Upper lobe of right lung (tissue), 1 donor: Measurements from ENCODE around the gene GRWD1. TPM values are rescaled to one million over a fixed set of nuclear protein-coding genes. Genes with fewer than 3 reads are reported as not detected.

Experiments
- ATAC-seq: fragments of 200-7000 bp; cut with Tn5 transposase; one replicate; pipeline ENCODE4 v1.9.1; 2020; ENCODE audit warnings: mild to moderate bottlenecking, moderate library complexity
- DNase-seq: peaks from one replicate; pipeline ENCODE4 v3.0.0-alpha.2; 2020
- H3K27ac ChIP-seq: fragments of 200-600 bp; one replicate; pipeline ENCODE4 v1.8.0; 2022
- H3K27me3 ChIP-seq: fragments of 200-600 bp; one replicate; pipeline ENCODE4 v1.8.0; 2022; ENCODE audit warnings: mild to moderate bottlenecking
- H3K36me3 ChIP-seq: fragments of 200-600 bp; one replicate; pipeline ENCODE4 v1.8.0; 2022
- H3K4me1 ChIP-seq: fragments of 200-600 bp; one replicate; pipeline ENCODE4 v1.8.0; 2022
- H3K4me3 ChIP-seq: fragments of 200-600 bp; one replicate; pipeline ENCODE4 v1.8.0; 2022; ENCODE audit warnings: mild to moderate bottlenecking
- H3K9me3 ChIP-seq: fragments of 200-600 bp; one replicate; pipeline ENCODE4 v1.8.0; 2022
- CTCF ChIP-seq: fragments of 200-600 bp; IDR thresholded peaks from one replicate; pipeline ENCODE4 v1.8.0; 2022; ENCODE audit warnings: antibody characterized with exemption
- intact Hi-C: fragments of 100-400 bp; cut with DNase I; formaldehyde crosslinking; loops from one replicate; pipeline ENCODE4 v1.11.0; 2022
- total RNA-seq: library from RNA; stranded (reverse); fragmentation: NEBNext Ultra II Directional; extraction: Animal tissue kit (Norgen Biotek cat#: 25700); gene quantifications from one replicate; pipeline ENCODE4 v1.2.1, GENCODE V29; 2021
- donor health status: DM: no; HTN: yes; CAD: no; lungs with severe emphysema.

Gene GRWD1
- total RNA-seq, 1 donor from 2014 or later = 27.1 TPM

GRCh38 chr19:48499316-48500090 is 53.7 kb downstream of the GRWD1 start:
- ATAC-seq = no peak
- intact Hi-C loops = loop anchor here (10.0 kb wide), 1 partner anchor 85 kb away; no protein-coding TSS in a partner anchor
- no peak for TF ChIP-seq CTCF
- Histone ChIP-seq H3K27me3 (peaks cover 32% of the 10 kb centered on the region), H3K36me3 (no peaks in the 10 kb centered on the region), H3K4me1 (peaks cover 6% of the 10 kb centered on the region), H3K27ac (no peak overlapping the region), H3K4me3 (no peak overlapping the region), H3K9me3 (no peaks in the 10 kb centered on the region)
- no peak for DNase-seq

- no peak for TF ChIP-seq CTCF
- DNase-seq = no peak
- intact Hi-C loops = no loop called here
- Histone ChIP-seq H3K4me3 (peak overlapping the region; percentile 49), H3K36me3 (no peaks in the 10 kb centered on the region), H3K27ac (no peak overlapping the region), H3K4me1 (peaks cover 5% of the 10 kb centered on the region), H3K27me3 (peaks cover 32% of the 10 kb centered on the region), H3K9me3 (no peaks in the 10 kb centered on the region)
- no peak for ATAC-seq
These were observed 55.2 kb downstream of the GRWD1 start for GRCh38 chr19:48500830-48501493.

GRCh38 chr19:48501494-48502349 is 55.9 kb downstream of the GRWD1 start:
- H3K36me3 ChIP-seq = no peaks in the 10 kb centered on the region
- intact Hi-C loops = no loop called here
- H3K4me3 ChIP-seq = peak overlapping the region; percentile 49
- ATAC-seq (peak; percentile 88), DNase-seq (peak; percentile 97)
- no peaks in the 10 kb centered on the region for H3K9me3 ChIP-seq
- H3K4me1 ChIP-seq = peaks cover 5% of the 10 kb centered on the region
- no peak for TF ChIP-seq CTCF
- H3K27me3 ChIP-seq = peaks cover 32% of the 10 kb centered on the region
- H3K27ac ChIP-seq = no peak overlapping the region

- Histone ChIP-seq H3K4me3 (peak overlapping the region; percentile 43), H3K27ac (no peak overlapping the region)
These were observed 56.7 kb downstream of the GRWD1 start for GRCh38 chr19:48502350-48503018.

More at GRCh38 chr19:48502350-48503018, 56.7 kb downstream of the GRWD1 start:
- H3K4me1 ChIP-seq = peaks cover 5% of the 10 kb centered on the region
- no peak for TF ChIP-seq CTCF
- H3K27me3 ChIP-seq = peaks cover 27% of the 10 kb centered on the region
- no peak for DNase-seq
- no peak for ATAC-seq
- no peaks in the 10 kb centered on the region for H3K36me3 ChIP-seq
- intact Hi-C loops = no loop called here
- H3K9me3 ChIP-seq = no peaks in the 10 kb centered on the region
